Measurements from ENCODE around the gene C4orf50. TPM values are rescaled to one million over a fixed set of nuclear protein-coding genes. Genes with fewer than 3 reads are reported as not detected.
"Not testable (repeated sequence)": the region's sequence is repeated elsewhere in the genome, so short reads cannot be mapped to it uniquely, and the experiment has no call there.

Gene C4orf50
- total RNA-seq, 8 experiments from 2014 or later: 0.09 to 1.2 (median 0.39) TPM

- 0 to 92% (median 34%) methylated on average over 1 to 4 of the region's 18 CpGs; no CpG with 5 or more reads in 6 of the 10 experiments for WGBS, 10 experiments
- H3K27ac ChIP-seq: peak overlapping the region; percentile 78 to 86
- no peak overlapping the region for H3K4me3 ChIP-seq
- ATAC-seq (replicated peaks in 6 of 8): peak in 5 of 8 experiments; percentile 43 to 61 (median 52)
- in situ Hi-C loops (cut with MboI; ENCODE audit: low pct_unique_long_range_greater_than_20kb in 2 of 9, low sequenced_read_pairs in 9 of 9, unreplicated experiment in 9 of 9): no loop called here
- H3K4me1 ChIP-seq (replicated peaks in 1 of 2): peaks cover 55 to 62% of the 10 kb centered on the region in 2 donors
Observed at GRCh38 chr4:5955201-5955821, 62.9 kb downstream of the C4orf50 start.

DNA sequence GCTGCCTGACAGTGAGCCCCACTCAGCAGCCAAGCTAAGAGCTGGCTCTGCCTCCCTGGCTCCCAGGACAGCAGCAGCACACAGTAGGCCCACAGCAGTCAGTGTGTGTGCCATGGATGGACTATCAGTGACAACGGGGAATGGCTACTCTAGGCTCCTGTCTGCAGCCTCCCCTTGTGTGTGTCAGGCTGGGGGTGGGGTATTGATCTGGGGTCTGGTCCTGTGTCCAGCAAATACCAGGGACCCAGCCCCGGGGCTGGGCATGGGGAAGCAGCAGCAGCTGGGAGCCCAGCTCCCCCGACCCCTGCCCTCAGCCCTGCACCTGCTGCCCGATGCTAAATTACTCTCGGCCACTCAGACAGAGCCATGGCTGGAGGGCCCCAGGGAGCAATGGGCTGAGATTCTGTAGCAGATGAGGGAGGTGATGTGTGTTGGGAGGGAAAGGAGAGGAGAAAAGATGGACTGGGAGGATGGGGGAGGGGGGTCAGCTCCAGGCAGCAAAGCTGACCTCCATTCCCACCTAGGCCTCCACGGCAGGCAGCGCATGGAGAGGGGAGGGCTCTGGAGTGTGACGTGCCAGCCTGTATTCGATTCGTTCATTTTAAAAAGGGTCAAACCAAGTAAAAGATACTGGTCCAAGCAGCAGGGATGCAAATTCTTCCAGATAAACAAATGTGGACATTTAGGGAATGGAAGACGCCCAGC, 64.0 kb downstream of the C4orf50 start:
- peak in 1 of 8 experiments; percentile 20 for ATAC-seq (replicated peaks in 6 of 8)

GRCh38 chr4:5952975-5953951, 65.0 kb downstream of the C4orf50 start:
- no peak overlapping the region for H3K4me3 ChIP-seq
- peak overlapping the region; percentile 78 to 86 for H3K27ac ChIP-seq
- peaks cover 44 to 45% of the 10 kb centered on the region in 2 donors for H3K4me1 ChIP-seq (replicated peaks in 1 of 2)
- no peak for ATAC-seq (replicated peaks in 6 of 8)
- in situ Hi-C loops (cut with MboI; ENCODE audit: low pct_unique_long_range_greater_than_20kb in 2 of 9, low sequenced_read_pairs in 9 of 9, unreplicated experiment in 9 of 9): no loop called here
- 33 to 89% (median 67%) methylated on average over 1 to 6 of the region's 13 CpGs; no CpG with 5 or more reads in 4 of the 10 experiments for WGBS, 10 experiments

More for the DNA sequence above, 64.0 kb downstream of the C4orf50 start:
- Histone ChIP-seq H3K27ac (peak overlapping the region; percentile 78 to 86), H3K4me1 (replicated peaks in 1 of 2) (peaks cover 50 to 52% of the 10 kb centered on the region in 2 donors), H3K4me3 (no peak overlapping the region)
- in situ Hi-C loops (cut with MboI; ENCODE audit: low pct_unique_long_range_greater_than_20kb in 2 of 9, low sequenced_read_pairs in 9 of 9, unreplicated experiment in 9 of 9): no loop called here
- WGBS, 10 experiments: 45 to 100% (median 80%) methylated on average over 1 to 5 of the region's 11 CpGs; no CpG with 5 or more reads in 3 of the 10 experiments

DNA sequence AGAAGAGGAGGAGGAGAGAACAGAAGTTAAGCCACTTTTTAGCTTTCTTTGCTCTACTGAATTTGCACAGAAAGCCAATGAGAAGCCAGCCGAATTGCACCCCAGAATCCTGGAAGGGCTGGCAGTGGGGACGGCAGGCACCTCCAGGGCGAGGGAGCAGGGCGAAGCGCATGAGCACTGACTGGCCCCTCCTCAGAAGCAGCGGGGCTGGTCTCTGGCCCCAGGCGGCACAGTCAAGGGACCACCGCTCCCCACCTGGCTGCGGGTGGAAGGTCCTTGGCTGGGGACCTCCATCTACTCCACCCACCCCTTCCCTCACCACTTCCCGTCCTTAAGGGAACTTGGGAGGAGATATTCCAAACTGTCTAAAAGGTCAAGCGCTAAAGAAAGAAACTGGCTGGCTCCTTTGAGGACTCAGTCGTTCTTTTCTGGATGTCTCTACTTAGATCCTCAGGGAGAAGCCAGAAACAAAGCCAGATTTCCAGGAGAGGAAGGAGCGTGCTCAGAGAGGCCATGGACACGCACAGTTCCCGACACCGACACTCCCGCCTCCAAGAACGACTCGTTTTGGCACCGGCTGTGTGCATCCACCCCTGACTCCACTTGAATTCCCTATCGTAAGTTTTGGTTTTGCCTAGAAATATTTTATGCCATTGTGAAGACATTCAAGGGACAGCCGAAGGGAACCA, 65.8 kb downstream of the C4orf50 start:
- no peak for ATAC-seq (replicated peaks in 6 of 8)
- Histone ChIP-seq H3K4me1 (replicated peaks in 1 of 2) (peaks cover 40% of the 10 kb centered on the region in 2 donors), H3K27ac (no peak overlapping the region), H3K4me3 (no peak overlapping the region)
- in situ Hi-C loops (cut with MboI; ENCODE audit: low pct_unique_long_range_greater_than_20kb in 2 of 9, low sequenced_read_pairs in 9 of 9, unreplicated experiment in 9 of 9): no loop called here
- WGBS, 10 experiments: 25 to 90% (median 78%) methylated on average over 1 to 16 of the region's 22 CpGs; no CpG with 5 or more reads in 1 of the 10 experiments

GRCh38 chr4:5946653-5947052, 71.6 kb downstream of the C4orf50 start:
- ATAC-seq (replicated peaks in 6 of 8); in situ Hi-C loops (cut with MboI; ENCODE audit: low pct_unique_long_range_greater_than_20kb in 2 of 9, low sequenced_read_pairs in 9 of 9, unreplicated experiment in 9 of 9); H3K27ac ChIP-seq; H3K4me3 ChIP-seq: not testable (repeated sequence)
- WGBS, 10 experiments: 10 to 100% (median 74%) methylated on average over 1 to 6 of the region's 6 CpGs
- peaks cover 12 to 17% of the 10 kb centered on the region in 2 donors for H3K4me1 ChIP-seq (replicated peaks in 1 of 2)

DNA sequence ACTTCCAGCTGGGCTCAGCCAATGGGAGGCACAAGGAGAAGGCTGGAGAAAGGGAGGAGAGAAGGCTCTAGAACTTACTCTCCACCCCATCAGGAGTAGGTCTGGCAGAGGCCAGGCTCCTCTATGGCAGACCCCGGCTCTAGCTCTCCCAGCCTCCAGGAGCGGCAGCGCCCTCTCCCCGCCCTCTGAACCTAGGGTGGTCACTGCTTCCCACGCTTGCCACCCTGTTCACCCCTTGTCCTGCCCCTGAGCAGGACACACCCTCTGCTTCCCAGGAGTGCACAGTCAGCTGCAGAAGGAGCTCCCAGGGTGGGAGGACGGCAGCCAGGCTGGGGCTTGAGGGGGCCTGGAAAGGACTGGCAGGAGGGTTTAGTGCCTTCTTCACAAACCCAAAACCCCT, 72.3 kb downstream of the C4orf50 start:
- WGBS, 10 experiments: 80 to 100% methylated on average over 1 to 2 of the region's 6 CpGs; no CpG with 5 or more reads in 8 of the 10 experiments
- in situ Hi-C loops (cut with MboI; ENCODE audit: low pct_unique_long_range_greater_than_20kb in 2 of 9, low sequenced_read_pairs in 9 of 9, unreplicated experiment in 9 of 9): no loop called here
- no peak overlapping the region for H3K27ac ChIP-seq

GRCh38 chr4:5945171-5945570, 73.1 kb downstream of the C4orf50 start:
- peaks cover 12 to 17% of the 10 kb centered on the region in 2 donors for H3K4me1 ChIP-seq (replicated peaks in 1 of 2)
- peak in 1 of 8 experiments; percentile 15 for ATAC-seq (replicated peaks in 6 of 8)
- no peak overlapping the region for H3K27ac ChIP-seq
- WGBS, 10 experiments: 42 to 91% (median 74%) methylated on average over 1 to 9 of the region's 11 CpGs; no CpG with 5 or more reads in 5 of the 10 experiments
- no peak overlapping the region for H3K4me3 ChIP-seq
- in situ Hi-C loops (cut with MboI; ENCODE audit: low pct_unique_long_range_greater_than_20kb in 2 of 9, low sequenced_read_pairs in 9 of 9, unreplicated experiment in 9 of 9): no loop called here

More for the DNA sequence above, 72.3 kb downstream of the C4orf50 start:
- peaks cover 12 to 17% of the 10 kb centered on the region in 2 donors for H3K4me1 ChIP-seq (replicated peaks in 1 of 2)
- no peak overlapping the region for H3K4me3 ChIP-seq
- no peak for ATAC-seq (replicated peaks in 6 of 8)

DNA sequence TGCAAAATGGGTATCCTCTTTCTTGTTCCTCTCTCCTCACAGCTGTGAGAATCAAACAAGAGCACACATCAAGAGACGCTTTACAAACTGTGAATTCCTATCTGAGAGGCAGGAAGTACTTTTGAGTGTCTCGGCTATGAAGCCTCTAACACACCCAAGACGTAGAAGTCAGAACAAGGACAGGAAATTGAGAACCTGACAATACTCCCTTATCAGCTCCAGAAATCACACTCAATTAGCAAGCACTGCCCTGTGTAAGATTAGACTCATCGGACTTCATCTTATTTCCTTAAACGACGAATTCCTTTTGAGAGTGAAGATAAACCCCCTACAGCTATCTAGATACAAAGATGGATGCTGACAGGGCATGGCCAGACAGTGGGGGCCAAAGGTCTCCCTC, 74.7 kb downstream of the C4orf50 start:
- WGBS, 10 experiments: 29 to 86% (median 71%) methylated on average over 1 to 6 of the region's 6 CpGs
- Histone ChIP-seq H3K4me3 (no peak overlapping the region), H3K27ac (no peak overlapping the region), H3K4me1 (replicated peaks in 1 of 2) (peaks cover 12 to 21% of the 10 kb centered on the region in 2 donors)
- no peak for ATAC-seq (replicated peaks in 6 of 8)
- in situ Hi-C loops (cut with MboI; ENCODE audit: low pct_unique_long_range_greater_than_20kb in 2 of 9, low sequenced_read_pairs in 9 of 9, unreplicated experiment in 9 of 9): no loop called here

DNA sequence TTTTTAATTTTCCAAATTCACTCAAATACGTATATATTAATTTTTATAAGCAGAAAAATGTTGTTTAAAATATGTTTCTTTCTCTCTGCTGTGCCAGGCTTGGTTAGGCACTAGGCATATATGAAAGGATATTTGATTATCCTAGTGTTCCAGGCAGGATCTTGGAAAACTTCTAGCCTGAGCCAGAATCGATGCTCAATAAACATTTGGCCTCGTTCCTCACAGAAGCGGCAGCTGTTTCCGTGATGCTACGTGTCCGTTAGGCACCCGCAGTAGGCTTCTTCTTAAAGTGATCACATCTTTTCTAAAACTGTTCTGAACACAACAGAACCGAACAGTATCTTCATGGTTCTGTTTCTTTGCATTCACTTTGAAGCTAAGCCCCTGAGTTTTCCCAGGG, 75.3 kb downstream of the C4orf50 start:
- in situ Hi-C loops (cut with MboI; ENCODE audit: low pct_unique_long_range_greater_than_20kb in 2 of 9, low sequenced_read_pairs in 9 of 9, unreplicated experiment in 9 of 9): no loop called here
- WGBS, 10 experiments: 4 to 100% (median 41%) methylated on average over 1 to 9 of the region's 9 CpGs; no CpG with 5 or more reads in 2 of the 10 experiments
- Histone ChIP-seq H3K27ac (no peak overlapping the region), H3K4me1 (replicated peaks in 1 of 2) (peaks cover 12 to 23% of the 10 kb centered on the region in 2 donors), H3K4me3 (no peak overlapping the region)
- ATAC-seq (replicated peaks in 6 of 8): no peak

- in situ Hi-C loops (cut with MboI; ENCODE audit: low pct_unique_long_range_greater_than_20kb in 2 of 9, low sequenced_read_pairs in 9 of 9, unreplicated experiment in 9 of 9): no loop called here
- H3K4me1 ChIP-seq (replicated peaks in 1 of 2): peaks cover 12 to 23% of the 10 kb centered on the region in 2 donors
- WGBS, 10 experiments: 24 to 94% (median 71%) methylated on average over 1 to 6 of the region's 6 CpGs
- no peak overlapping the region for H3K27ac ChIP-seq
- H3K4me3 ChIP-seq: no peak overlapping the region
- ATAC-seq (replicated peaks in 6 of 8): no peak
Observed at GRCh38 chr4:5941601-5942000, 76.6 kb downstream of the C4orf50 start.

DNA sequence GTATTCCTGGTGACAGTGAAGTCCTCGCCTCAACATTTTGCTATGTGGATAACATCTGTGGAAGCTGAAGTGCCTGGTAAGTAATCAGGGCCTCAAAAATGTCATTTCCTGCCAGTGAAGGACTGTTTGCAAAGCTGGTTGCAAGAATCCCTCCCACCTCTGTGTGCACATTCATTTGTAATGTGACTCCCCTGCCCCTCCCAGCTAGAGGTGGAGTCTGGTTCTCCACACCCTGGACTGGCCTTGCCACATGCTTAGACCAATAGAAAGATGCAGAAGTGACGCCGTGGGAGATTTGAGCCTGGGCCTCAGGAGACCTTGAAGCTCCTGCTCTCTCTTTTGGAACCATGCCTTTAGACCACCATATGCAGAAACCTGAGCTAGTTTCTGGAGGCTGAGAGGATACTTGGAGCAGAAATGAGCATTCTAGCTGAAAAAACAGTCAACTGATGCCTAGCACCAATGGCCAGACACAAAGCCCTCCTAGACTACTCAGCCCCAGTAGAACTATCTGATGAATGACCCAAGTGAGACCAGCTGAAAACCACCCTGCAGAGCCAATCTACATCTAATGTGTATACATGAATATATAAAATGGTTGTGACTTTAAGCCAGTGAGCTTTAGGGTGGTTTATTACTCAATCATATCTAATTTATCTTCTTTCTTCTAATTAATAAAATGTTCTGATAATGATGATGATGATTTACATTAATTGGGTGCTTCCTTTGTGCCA, 77.6 kb downstream of the C4orf50 start:
- H3K4me3 ChIP-seq: no peak overlapping the region

More for the DNA sequence above, 77.6 kb downstream of the C4orf50 start:
- 0 to 80% (median 25%) methylated on average over 1 to 2 of the region's 3 CpGs; no CpG with 5 or more reads in 4 of the 10 experiments for WGBS, 10 experiments
- ATAC-seq (replicated peaks in 6 of 8): peak in 6 of 8 experiments; percentile 37 to 100 (median 72)
- in situ Hi-C loops (cut with MboI; ENCODE audit: low pct_unique_long_range_greater_than_20kb in 2 of 9, low sequenced_read_pairs in 9 of 9, unreplicated experiment in 9 of 9): no loop called here
- peaks cover 12 to 23% of the 10 kb centered on the region in 2 donors for H3K4me1 ChIP-seq (replicated peaks in 1 of 2)
- H3K27ac ChIP-seq: no peak overlapping the region

Data from motor neuron (in vitro differentiated cells).